K562 (cell line): Measurements from ENCODE around the gene NAA50. TPM values are rescaled to one million over a fixed set of nuclear protein-coding genes. Genes with fewer than 3 reads are reported as not detected.

ENCODE experiments used
- C11orf30 ChIP-seq: fragments of 450-650 bp; IDR thresholded peaks from 2 replicates; pipeline ENCODE4 v1.6.1; 2016; ENCODE audit warnings: low read depth, mild to moderate bottlenecking
- CHD1 ChIP-seq: fragments of 200-600 bp; sonication (generic); IDR thresholded peaks from one replicate; pipeline ENCODE4 v1.6.1; 2012; ENCODE audit warnings: mild to moderate bottlenecking, moderate library complexity, low read length, inconsistent platforms
- CREBBP ChIP-seq: IDR thresholded peaks from one replicate; pipeline ENCODE4 v1.6.1; 2012; ENCODE audit warnings: low read depth, mild to moderate bottlenecking, control low read depth, inconsistent platforms, low read length
- CREM ChIP-seq: IDR thresholded peaks from 2 replicates; pipeline ENCODE4 v1.6.1; 2014; ENCODE audit warnings: antibody characterized with exemption, low read depth
- ESRRB ChIP-seq: fragments of 250-450 bp; sonication (Bioruptor Pico); IDR thresholded peaks from 2 replicates; pipeline ENCODE4 v1.5.0; 2020; ENCODE audit warnings: mild to moderate bottlenecking, moderate library complexity, borderline replicate concordance
- MEIS2 ChIP-seq: fragments of 450-650 bp; IDR thresholded peaks from 2 replicates; pipeline ENCODE4 v1.6.1; 2014; ENCODE audit warnings: mild to moderate bottlenecking; ENCODE audit not compliant: partially characterized antibody
- NR2C1 ChIP-seq, 2 experiments: fragments of 450-650 bp; IDR thresholded peaks; 2 replicates each; pipeline ENCODE4 v1.6.1; 2017; ENCODE audit warnings: mild to moderate bottlenecking in 2 of 2, antibody characterized with exemption in 1 of 2, inconsistent platforms in 1 of 2, missing compliant biosample characterization in 1 of 2, missing genetic modification characterization in 1 of 2
- SMARCA5 ChIP-seq: fragments of 450-650 bp; IDR thresholded peaks from 2 replicates; pipeline ENCODE4 v1.6.1; 2016
- TFAM ChIP-seq: fragments of 250-450 bp; sonication (Bioruptor Pico); conservative IDR thresholded peaks from 2 replicates; pipeline ENCODE4 v1.5.0; 2021; ENCODE audit warnings: mild to moderate bottlenecking, moderate library complexity
- THAP7 ChIP-seq: fragments of 250-450 bp; sonication (Bioruptor Pico); IDR thresholded peaks from 2 replicates; pipeline ENCODE4 v1.5.0; 2021
- THRAP3 ChIP-seq: fragments of 450-650 bp; IDR thresholded peaks from 2 replicates; pipeline ENCODE4 v1.6.1; 2016; ENCODE audit warnings: mild to moderate bottlenecking, inconsistent platforms, borderline replicate concordance
- ZNF398 ChIP-seq: fragments of 250-450 bp; sonication (Bioruptor Pico); IDR thresholded peaks from 2 replicates; pipeline ENCODE4 v1.8.0; 2021; ENCODE audit warnings: moderate library complexity, mild to moderate bottlenecking, inconsistent platforms
- ZNF408 ChIP-seq: fragments of 250-450 bp; sonication (Bioruptor Pico); IDR thresholded peaks from 2 replicates; pipeline ENCODE4 v1.4.0; 2020; ENCODE audit warnings: low read depth, mild to moderate bottlenecking, moderate library complexity
- ZNF695 ChIP-seq: fragments of 450-650 bp; formaldehyde crosslinking; IDR thresholded peaks from 2 replicates; pipeline ENCODE4 v1.4.0; 2020; ENCODE audit warnings: mild to moderate bottlenecking, moderate library complexity
- polyA plus RNA-seq, 8 experiments: library from polyadenylated mRNA; depleted of rRNA in 4 of 8; stranded (reverse) in 5 of 8; unstranded in 3 of 8; fragments of >200 nt; fragmentation: Nextera tagmentation in 2 of 8; fragmentation: Illumina TruSeq in 1 of 8; extraction: Ambion mirVana in 2 of 8; extraction: Trizol in 1 of 8; gene quantifications; 2 replicates each; pipeline versions ENCODE4 v1.2.1 to v1.2.3, GENCODE V29; 2011 to 2014; ENCODE audit warnings: inconsistent platforms in 1 of 8, missing spikeins in 1 of 8
- total RNA-seq, 7 experiments: library from RNA; depleted of rRNA in 6 of 7; stranded (reverse); fragments of >200 nt in 6 of 7; fragmentation: Illumina TruSeq in 2 of 7; extraction: Trizol in 2 of 7; gene quantifications; 2 replicates each; pipeline versions ENCODE4 v1.2.1 to v1.2.3, GENCODE V29; 2011 to 2021; ENCODE audit warnings: low replicate concordance in 1 of 7
- TF ChIP-seq, protein P1 (sequence below): fragments of 200-800 bp; sonication (Bioruptor generic); IDR thresholded peaks from 2 replicates; pipeline ENCODE4 v1.6.1; 2017; ENCODE audit warnings: missing genetic modification characterization, missing compliant biosample characterization
- TF ChIP-seq, protein P2 (sequence below): IDR thresholded peaks from 3 replicates; pipeline ENCODE4 v1.6.1; 2011; ENCODE audit warnings: borderline replicate concordance, mild to moderate bottlenecking; ENCODE audit not compliant: insufficient read length, insufficient read depth
- TF ChIP-seq, protein P3 (sequence below): fragments of 250-450 bp; sonication (Bioruptor Pico); IDR thresholded peaks from 2 replicates; pipeline ENCODE4 v1.8.0; 2021; ENCODE audit warnings: borderline replicate concordance, mild to moderate bottlenecking, moderate library complexity; ENCODE audit not compliant: poor library complexity, severe bottlenecking
- TF ChIP-seq, protein P4 (sequence below): fragments of 150-350 bp; IDR thresholded peaks from 2 replicates; pipeline ENCODE4 v1.6.1; 2014; ENCODE audit warnings: low read depth, mild to moderate bottlenecking, low read length, borderline replicate concordance

NAA50 gene
- total and polyA plus RNA-seq, 9 of the 15 experiments (the other 6 are each of a cell fraction or from before 2014, with no cell fraction given): 40.0 to 301 (median 112) TPM

- TF ChIP-seq MEIS2: no peak
- no peak for TF ChIP-seq ZNF695 (CRISPR knock-in tag)
- TF ChIP-seq, protein P1, sequence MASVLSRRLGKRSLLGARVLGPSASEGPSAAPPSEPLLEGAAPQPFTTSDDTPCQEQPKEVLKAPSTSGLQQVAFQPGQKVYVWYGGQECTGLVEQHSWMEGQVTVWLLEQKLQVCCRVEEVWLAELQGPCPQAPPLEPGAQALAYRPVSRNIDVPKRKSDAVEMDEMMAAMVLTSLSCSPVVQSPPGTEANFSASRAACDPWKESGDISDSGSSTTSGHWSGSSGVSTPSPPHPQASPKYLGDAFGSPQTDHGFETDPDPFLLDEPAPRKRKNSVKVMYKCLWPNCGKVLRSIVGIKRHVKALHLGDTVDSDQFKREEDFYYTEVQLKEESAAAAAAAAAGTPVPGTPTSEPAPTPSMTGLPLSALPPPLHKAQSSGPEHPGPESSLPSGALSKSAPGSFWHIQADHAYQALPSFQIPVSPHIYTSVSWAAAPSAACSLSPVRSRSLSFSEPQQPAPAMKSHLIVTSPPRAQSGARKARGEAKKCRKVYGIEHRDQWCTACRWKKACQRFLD (CRISPR knock-in tag): peak; percentile 33
- TF ChIP-seq CREBBP: no peak
- no peak for TF ChIP-seq ZNF398
- TF ChIP-seq SMARCA5: no peak
- no peak for TF ChIP-seq ESRRB (CRISPR knock-in tag)
- TF ChIP-seq, protein P2, sequence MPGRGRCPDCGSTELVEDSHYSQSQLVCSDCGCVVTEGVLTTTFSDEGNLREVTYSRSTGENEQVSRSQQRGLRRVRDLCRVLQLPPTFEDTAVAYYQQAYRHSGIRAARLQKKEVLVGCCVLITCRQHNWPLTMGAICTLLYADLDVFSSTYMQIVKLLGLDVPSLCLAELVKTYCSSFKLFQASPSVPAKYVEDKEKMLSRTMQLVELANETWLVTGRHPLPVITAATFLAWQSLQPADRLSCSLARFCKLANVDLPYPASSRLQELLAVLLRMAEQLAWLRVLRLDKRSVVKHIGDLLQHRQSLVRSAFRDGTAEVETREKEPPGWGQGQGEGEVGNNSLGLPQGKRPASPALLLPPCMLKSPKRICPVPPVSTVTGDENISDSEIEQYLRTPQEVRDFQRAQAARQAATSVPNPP: no peak
- TF ChIP-seq CHD1: no peak
- no peak for TF ChIP-seq THAP7 (CRISPR knock-in tag)
- TF ChIP-seq, protein P3, sequence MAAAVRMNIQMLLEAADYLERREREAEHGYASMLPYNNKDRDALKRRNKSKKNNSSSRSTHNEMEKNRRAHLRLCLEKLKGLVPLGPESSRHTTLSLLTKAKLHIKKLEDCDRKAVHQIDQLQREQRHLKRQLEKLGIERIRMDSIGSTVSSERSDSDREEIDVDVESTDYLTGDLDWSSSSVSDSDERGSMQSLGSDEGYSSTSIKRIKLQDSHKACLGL: no peak
- peak; percentile 38; the same call in 1 of the 2 replicates for TF ChIP-seq C11orf30
- TF ChIP-seq CREM: peak; percentile 92
- no peak for TF ChIP-seq TFAM (CRISPR knock-in tag)
- TF ChIP-seq NR2C1 (IDR thresholded peaks at IDR 0.05): no peak
- no peak for TF ChIP-seq NR2C1 (tag; IDR thresholded peaks at IDR 0.05)
- no peak for TF ChIP-seq THRAP3
- TF ChIP-seq, protein P4, sequence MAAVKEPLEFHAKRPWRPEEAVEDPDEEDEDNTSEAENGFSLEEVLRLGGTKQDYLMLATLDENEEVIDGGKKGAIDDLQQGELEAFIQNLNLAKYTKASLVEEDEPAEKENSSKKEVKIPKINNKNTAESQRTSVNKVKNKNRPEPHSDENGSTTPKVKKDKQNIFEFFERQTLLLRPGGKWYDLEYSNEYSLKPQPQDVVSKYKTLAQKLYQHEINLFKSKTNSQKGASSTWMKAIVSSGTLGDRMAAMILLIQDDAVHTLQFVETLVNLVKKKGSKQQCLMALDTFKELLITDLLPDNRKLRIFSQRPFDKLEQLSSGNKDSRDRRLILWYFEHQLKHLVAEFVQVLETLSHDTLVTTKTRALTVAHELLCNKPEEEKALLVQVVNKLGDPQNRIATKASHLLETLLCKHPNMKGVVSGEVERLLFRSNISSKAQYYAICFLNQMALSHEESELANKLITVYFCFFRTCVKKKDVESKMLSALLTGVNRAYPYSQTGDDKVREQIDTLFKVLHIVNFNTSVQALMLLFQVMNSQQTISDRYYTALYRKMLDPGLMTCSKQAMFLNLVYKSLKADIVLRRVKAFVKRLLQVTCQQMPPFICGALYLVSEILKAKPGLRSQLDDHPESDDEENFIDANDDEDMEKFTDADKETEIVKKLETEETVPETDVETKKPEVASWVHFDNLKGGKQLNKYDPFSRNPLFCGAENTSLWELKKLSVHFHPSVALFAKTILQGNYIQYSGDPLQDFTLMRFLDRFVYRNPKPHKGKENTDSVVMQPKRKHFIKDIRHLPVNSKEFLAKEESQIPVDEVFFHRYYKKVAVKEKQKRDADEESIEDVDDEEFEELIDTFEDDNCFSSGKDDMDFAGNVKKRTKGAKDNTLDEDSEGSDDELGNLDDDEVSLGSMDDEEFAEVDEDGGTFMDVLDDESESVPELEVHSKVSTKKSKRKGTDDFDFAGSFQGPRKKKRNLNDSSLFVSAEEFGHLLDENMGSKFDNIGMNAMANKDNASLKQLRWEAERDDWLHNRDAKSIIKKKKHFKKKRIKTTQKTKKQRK: no peak
- no peak for TF ChIP-seq ZNF408 (CRISPR knock-in tag)
Measured at GRCh38 chr3:113746548-113747282, 666 bp upstream of the NAA50 start, which contains the start of gene ATP6V1A (continued).
